Right lobe of liver (tissue), 6 donors: Measurements from ENCODE around the gene SULT1C3. TPM values are rescaled to one million over a fixed set of nuclear protein-coding genes. Genes with fewer than 3 reads are reported as not detected.
"Not testable (repeated sequence)": the region's sequence is repeated elsewhere in the genome, so short reads cannot be mapped to it uniquely, and the experiment has no call there.

Experiments used
- ATAC-seq, 4 donors: fragments of 200-7000 bp; cut with Tn5 transposase; one replicate each; pipeline ENCODE4 v1.9.1; 2020; ENCODE audit warnings: mild to moderate bottlenecking in 4 of 4, moderate library complexity in 4 of 4
- DNase-seq, 3 donors: peaks; one replicate each; pipeline ENCODE4 v3.0.0-alpha.2; 2020
- H3K27ac ChIP-seq, 3 donors: fragments of 200-600 bp; one replicate each; pipeline ENCODE4 v1.8.0; 2022
- H3K27me3 ChIP-seq, 2 donors: fragments of 200-600 bp; one replicate each; pipeline ENCODE4 v1.8.0; 2022
- H3K36me3 ChIP-seq, 4 donors: fragments of 200-600 bp; sonication (generic) in 1 of 4; one replicate each; pipeline versions ENCODE4 v1.5.1 to v1.8.0; 2017 to 2022; ENCODE audit warnings: control low read depth in 1 of 4
- H3K4me1 ChIP-seq, 4 donors: fragments of 200-600 bp; sonication (generic) in 1 of 4; one replicate each; pipeline versions ENCODE4 v1.5.1 to v1.8.0; 2017 to 2022; ENCODE audit warnings: control low read depth in 1 of 4
- H3K4me3 ChIP-seq, 3 donors: fragments of 200-600 bp; one replicate each; pipeline ENCODE4 v1.8.0; 2022
- H3K9me3 ChIP-seq, 4 donors: fragments of 200-600 bp; sonication (generic) in 1 of 4; one replicate each; pipeline versions ENCODE4 v1.5.1 to v1.8.0; 2017 to 2022; ENCODE audit warnings: control low read depth in 1 of 4
- POLR2A ChIP-seq: fragments of 450-650 bp; IDR thresholded peaks from one replicate; pipeline ENCODE4 v1.6.1; 2017; ENCODE audit warnings: antibody characterized with exemption, mild to moderate bottlenecking
- WGBS: methylation state at CpG from one replicate; pipeline ENCODE4 v1.1.6; 2018; ENCODE audit warnings: low coverage, low lambda C conversion rate; ENCODE audit not compliant: insufficient coverage; ENCODE audit errors: missing lambda C conversion rate; 5-methylcytosine and 5-hydroxymethylcytosine counted together
- intact Hi-C, 2 donors: fragments of 100-400 bp; cut with DNase I; formaldehyde crosslinking; loops; one replicate each; pipeline versions ENCODE4 v1.11.2 to v1.14.1; 2022
- total RNA-seq, 6 experiments: library from RNA; depleted of rRNA in 2 of 6; stranded (reverse); fragments of >200 nt in 2 of 6; fragmentation: NEBNext Ultra II Directional in 3 of 6; extraction: Animal tissue kit (Norgen Biotek cat#: 25700) in 3 of 6; gene quantifications; one replicate each; pipeline versions ENCODE4 v1.1.0 to v1.2.4, GENCODE V29; 2016 to 2023
- TF ChIP-seq, protein P1 (sequence below), 4 donors: fragments of 200-600 bp in 3 of 4; fragments of 450-650 bp in 1 of 4; IDR thresholded peaks; one replicate each; pipeline versions ENCODE4 v1.5.1 to v1.8.0; 2016 to 2022; ENCODE audit warnings: antibody characterized with exemption in 4 of 4, mild to moderate bottlenecking in 2 of 4
- donor health status: DM: no; HTN: yes; CAD: no.
- donor health status: DM: no; HTN: no; CAD: no.
- donor health status: DM: no; HTN: no; CAD: no.
- donor health status: DM: no; HTN: yes; CAD: no.
- donor health status: DM: no; HTN: yes; CAD: no.

SULT1C3 gene
- total RNA-seq, 6 experiments from 2014 or later, result not detected

DNA sequence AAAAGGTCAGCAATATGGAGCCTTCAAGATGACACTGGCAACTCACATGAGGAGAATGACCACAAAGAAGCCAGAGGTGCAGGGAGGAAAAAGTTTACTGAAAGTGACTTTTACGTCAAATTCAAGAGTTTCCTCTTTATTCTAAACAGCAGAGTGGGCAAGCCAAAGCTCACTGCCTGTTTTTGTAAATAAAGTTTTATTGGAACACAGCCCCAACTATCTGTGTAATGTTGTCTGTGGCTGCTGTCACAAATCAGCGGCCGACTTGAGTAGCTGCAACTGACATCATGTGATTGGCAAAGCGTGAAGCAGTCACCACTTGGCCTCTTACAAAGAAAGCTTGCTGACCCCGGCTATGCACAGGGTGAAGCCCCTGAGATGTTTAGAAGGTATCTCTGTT lies 39.7 kb downstream of the SULT1C3 start:
- no peaks in the 10 kb centered on the region for H3K4me1 ChIP-seq
- no peaks in the 10 kb centered on the region for H3K36me3 ChIP-seq
- DNase-seq (no peak), ATAC-seq (no peak)
- intact Hi-C loops, result no loop called here
- no peak overlapping the region for H3K4me3 ChIP-seq
- no peak overlapping the region for H3K27ac ChIP-seq
- WGBS, result 59% methylated on average over 2 of the region's 5 CpGs
- H3K9me3 ChIP-seq, result no peaks in the 10 kb centered on the region
- H3K27me3 ChIP-seq, result no peaks in the 10 kb centered on the region
- no peak for TF ChIP-seq POLR2A
- TF ChIP-seq, protein P1, sequence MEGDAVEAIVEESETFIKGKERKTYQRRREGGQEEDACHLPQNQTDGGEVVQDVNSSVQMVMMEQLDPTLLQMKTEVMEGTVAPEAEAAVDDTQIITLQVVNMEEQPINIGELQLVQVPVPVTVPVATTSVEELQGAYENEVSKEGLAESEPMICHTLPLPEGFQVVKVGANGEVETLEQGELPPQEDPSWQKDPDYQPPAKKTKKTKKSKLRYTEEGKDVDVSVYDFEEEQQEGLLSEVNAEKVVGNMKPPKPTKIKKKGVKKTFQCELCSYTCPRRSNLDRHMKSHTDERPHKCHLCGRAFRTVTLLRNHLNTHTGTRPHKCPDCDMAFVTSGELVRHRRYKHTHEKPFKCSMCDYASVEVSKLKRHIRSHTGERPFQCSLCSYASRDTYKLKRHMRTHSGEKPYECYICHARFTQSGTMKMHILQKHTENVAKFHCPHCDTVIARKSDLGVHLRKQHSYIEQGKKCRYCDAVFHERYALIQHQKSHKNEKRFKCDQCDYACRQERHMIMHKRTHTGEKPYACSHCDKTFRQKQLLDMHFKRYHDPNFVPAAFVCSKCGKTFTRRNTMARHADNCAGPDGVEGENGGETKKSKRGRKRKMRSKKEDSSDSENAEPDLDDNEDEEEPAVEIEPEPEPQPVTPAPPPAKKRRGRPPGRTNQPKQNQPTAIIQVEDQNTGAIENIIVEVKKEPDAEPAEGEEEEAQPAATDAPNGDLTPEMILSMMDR (IDR thresholded peaks at IDR 0.05), result no peak

DNA sequence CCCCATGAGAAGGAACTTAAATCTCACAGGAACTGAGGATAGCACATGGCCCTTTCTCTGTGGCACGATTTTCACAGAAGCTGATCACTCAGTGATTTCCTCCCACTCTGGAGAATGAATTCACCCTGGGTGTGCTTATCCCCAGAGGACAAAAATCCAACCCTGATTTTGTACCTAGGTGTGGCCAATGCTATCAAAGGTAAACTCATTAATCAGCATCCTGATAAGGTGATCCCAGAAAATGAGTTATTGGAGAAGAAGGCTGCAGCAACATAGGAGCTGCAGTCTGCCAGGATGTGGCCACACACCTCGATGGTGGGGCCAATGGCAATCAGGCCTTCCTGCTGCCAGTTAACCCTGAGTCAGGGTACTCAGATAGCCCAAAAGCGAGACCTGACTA lies 40.7 kb downstream of the SULT1C3 start:
- ATAC-seq (no peak), DNase-seq (no peak)
- WGBS, result 33% methylated on average over 1 of the region's 3 CpGs
- Histone ChIP-seq H3K4me3 (no peak overlapping the region), H3K27me3 (no peaks in the 10 kb centered on the region), H3K36me3 (no peaks in the 10 kb centered on the region), H3K27ac (no peak overlapping the region), H3K4me1 (no peaks in the 10 kb centered on the region), H3K9me3 (no peaks in the 10 kb centered on the region)
- intact Hi-C loops, result no loop called here
- TF ChIP-seq POLR2A, result no peak

GRCh38 chr2:108284566-108284965 lies 44.8 kb downstream of the SULT1C3 start:
- H3K36me3 ChIP-seq, H3K27me3 ChIP-seq, H3K9me3 ChIP-seq, ATAC-seq, H3K4me3 ChIP-seq, H3K27ac ChIP-seq, DNase-seq, intact Hi-C loops, H3K4me1 ChIP-seq: not testable (repeated sequence)
- WGBS, result 84% methylated on average over 7 of the region's 7 CpGs

- TF ChIP-seq, protein P1 (IDR thresholded peaks at IDR 0.05), result no peak
- TF ChIP-seq POLR2A, result no peak
- Histone ChIP-seq H3K27me3 (no peaks in the 10 kb centered on the region), H3K9me3 (no peaks in the 10 kb centered on the region), H3K4me3 (no peak overlapping the region), H3K36me3 (no peaks in the 10 kb centered on the region), H3K4me1 (no peaks in the 10 kb centered on the region), H3K27ac (no peak overlapping the region)
- WGBS, result 69% methylated on average over 3 of the region's 5 CpGs
- intact Hi-C loops, result no loop called here
- ATAC-seq, result no peak
- no peak for DNase-seq
Measured at GRCh38 chr2:108285616-108286015, 45.8 kb downstream of the SULT1C3 start.

DNA sequence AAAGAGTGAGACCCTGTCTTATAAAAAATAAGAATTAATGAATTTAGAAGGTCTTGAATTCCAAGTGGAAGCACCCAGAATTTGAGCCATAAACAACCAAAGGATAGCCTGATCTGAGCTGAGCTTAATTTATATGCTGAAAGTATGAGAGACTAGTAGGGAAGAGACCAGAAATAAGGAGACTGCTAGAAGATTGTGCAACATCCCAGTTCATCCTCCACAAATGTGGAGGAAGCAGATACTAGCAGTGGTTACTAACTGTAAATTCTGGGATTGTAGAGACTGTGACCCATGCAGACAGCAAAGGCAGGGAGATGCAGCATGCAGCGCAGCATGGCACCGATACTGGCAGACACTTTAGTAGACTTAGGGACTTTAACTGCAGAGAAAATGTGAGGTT lies 47.4 kb downstream of the SULT1C3 start:
- DNase-seq, result no peak
- H3K27me3 ChIP-seq, result no peaks in the 10 kb centered on the region
- no peak for ATAC-seq
- no peak overlapping the region for H3K4me3 ChIP-seq
- H3K9me3 ChIP-seq, result no peaks in the 10 kb centered on the region
- H3K27ac ChIP-seq, result no peak overlapping the region
- TF ChIP-seq POLR2A, result no peak
- TF ChIP-seq, protein P1 (IDR thresholded peaks at IDR 0.05), result no peak
- no peaks in the 10 kb centered on the region for H3K4me1 ChIP-seq
- intact Hi-C loops, result no loop called here
- no peaks in the 10 kb centered on the region for H3K36me3 ChIP-seq
- WGBS, result 83% methylated on average over 2 of the region's 2 CpGs
